ENCODE results near the gene MCTP2.

MCTP2 gene

GRCh38 chr15:94263341-94264273 lies 32.2 kb downstream of the MCTP2 start:
- ChIA-PET CTCF (interaction anchor here (0.9 kb wide), 1 partner anchor 10 kb away, joined by 3 read pairs; no protein-coding TSS in a partner anchor), POLR2A (no interaction called here)
- Histone ChIP-seq H3K27ac (ENCODE audit: extremely low read depth, low read depth, low read length) (no peak overlapping the region), H3K9me3 (ENCODE audit: control insufficient read depth, insufficient read depth, low read depth, low read length) (no peaks in the 10 kb centered on the region), H3K4me1 (ENCODE audit: control insufficient read depth, insufficient read depth, low read length) (no peaks in the 10 kb centered on the region), H3K4me3 (ENCODE audit: low read depth, low read length) (no peak overlapping the region), H3K36me3 (ENCODE audit: control insufficient read depth in 2 of 2, insufficient read depth in 1 of 2, low read length in 2 of 2) (no peaks in the 10 kb centered on the region)
- TF ChIP-seq FEZF1 (tag by site-specific recombination; IDR thresholded peaks at IDR 0.05), result no peak
- no peak for TF ChIP-seq YY2 (tag by site-specific recombination; IDR thresholded peaks at IDR 0.05)
- TF ChIP-seq ZBTB11 (tag by site-specific recombination; conservative IDR thresholded peaks at IDR 0.05; ENCODE audit: low read depth), result no peak
- TF ChIP-seq PBX3 (CRISPR knock-in tag; IDR thresholded peaks at IDR 0.05), result no peak
- TF ChIP-seq ZNF544 (tag by site-specific recombination; IDR thresholded peaks at IDR 0.05), result no peak
- TF ChIP-seq SP3 (tag by site-specific recombination; IDR thresholded peaks at IDR 0.05), result no peak
- TF ChIP-seq ZBTB1 (tag by site-specific recombination; IDR thresholded peaks at IDR 0.05), result no peak
- no peak for TF ChIP-seq PATZ1 (tag by site-specific recombination; IDR thresholded peaks at IDR 0.05)
- no peak for TF ChIP-seq ZNF521 (tag by site-specific recombination; IDR thresholded peaks at IDR 0.05)
- TF ChIP-seq ZSCAN4 (tag by site-specific recombination; IDR thresholded peaks at IDR 0.05), result no peak
- no peak for TF ChIP-seq ZNF202 (tag by site-specific recombination; IDR thresholded peaks at IDR 0.05; ENCODE audit: borderline replicate concordance)
- TF ChIP-seq ZBTB49 (tag by site-specific recombination; IDR thresholded peaks at IDR 0.05; ENCODE audit: low read depth), result no peak
- TF ChIP-seq KLF16 (tag by site-specific recombination; IDR thresholded peaks at IDR 0.05), result no peak
- no peak for TF ChIP-seq ZNF221 (tag by site-specific recombination; IDR thresholded peaks at IDR 0.05; ENCODE audit: borderline replicate concordance)
- no peak for TF ChIP-seq ZBTB7A (tag by site-specific recombination; IDR thresholded peaks at IDR 0.05; ENCODE audit: low read depth)
